Hepatic stellate cell (primary cell): ENCODE results near the gene TBX5.
"Not testable (repeated sequence)": the region's sequence is repeated elsewhere in the genome, so short reads cannot be mapped to it uniquely, and the experiment has no call there.

Experiments
- DNase-seq: peaks from one replicate; pipeline ENCODE4 v3.0.0; 2011; ENCODE audit warnings: low spot score

The TBX5 gene

GRCh38 chr12:114371733-114372132 is 34.2 kb downstream of the TBX5 start:
- no peak for DNase-seq

- DNase-seq, result no peak
These were observed 34.7 kb downstream of the TBX5 start for GRCh38 chr12:114371250-114371649.

- no peak for DNase-seq
These were observed 37.1 kb downstream of the TBX5 start for GRCh38 chr12:114368685-114369452.

- DNase-seq, result no peak
These were observed 44.0 kb downstream of the TBX5 start for GRCh38 chr12:114361992-114362391.

GRCh38 chr12:114361545-114361944 is 44.4 kb downstream of the TBX5 start:
- DNase-seq, result no peak

- DNase-seq, result no peak
These were observed 45.5 kb downstream of the TBX5 start for GRCh38 chr12:114360485-114360884.

- DNase-seq, result no peak
These were observed 50.4 kb downstream of the TBX5 start for GRCh38 chr12:114355389-114356088.

GRCh38 chr12:114349239-114349638 is 56.7 kb downstream of the TBX5 start:
- DNase-seq, result not testable (repeated sequence)

GRCh38 chr12:114347861-114348260 is 58.1 kb downstream of the TBX5 start:
- no peak for DNase-seq

GRCh38 chr12:114344831-114345230 is 61.1 kb downstream of the TBX5 start:
- DNase-seq, result no peak

- DNase-seq, result no peak
These were observed 61.7 kb downstream of the TBX5 start for GRCh38 chr12:114344303-114344663.

- DNase-seq, result no peak
These were observed 62.2 kb downstream of the TBX5 start for GRCh38 chr12:114343585-114344302.

- no peak for DNase-seq
These were observed 63.3 kb downstream of the TBX5 start for GRCh38 chr12:114342656-114343055.

- DNase-seq, result no peak
These were observed 64.3 kb downstream of the TBX5 start for GRCh38 chr12:114341635-114342034.

- DNase-seq, result no peak
These were observed 65.7 kb downstream of the TBX5 start for GRCh38 chr12:114340231-114340630.

- DNase-seq, result no peak
These were observed 66.3 kb downstream of the TBX5 start for GRCh38 chr12:114339626-114340025.

- no peak for DNase-seq
These were observed 70.3 kb downstream of the TBX5 start for GRCh38 chr12:114335607-114336006.

- DNase-seq, result no peak
These were observed 71.5 kb downstream of the TBX5 start for GRCh38 chr12:114334395-114334794.

- no peak for DNase-seq
These were observed 77.7 kb downstream of the TBX5 start for GRCh38 chr12:114328292-114328691.

- no peak for DNase-seq
These were observed 78.2 kb downstream of the TBX5 start for GRCh38 chr12:114327765-114328164.

GRCh38 chr12:114321524-114321923 is 84.4 kb downstream of the TBX5 start:
- no peak for DNase-seq

GRCh38 chr12:114320968-114321367 is 85.0 kb downstream of the TBX5 start:
- no peak for DNase-seq

GRCh38 chr12:114320101-114320500 is 85.8 kb downstream of the TBX5 start:
- DNase-seq, result no peak
